ENCODE data around the gene PTPRG. TPM values are rescaled to one million over a fixed set of nuclear protein-coding genes. Genes with fewer than 3 reads are reported as not detected.

PTPRG gene
- total and polyA plus RNA-seq, 4 donors: 3.6 to 35.6 (median 8.1) TPM

DNA sequence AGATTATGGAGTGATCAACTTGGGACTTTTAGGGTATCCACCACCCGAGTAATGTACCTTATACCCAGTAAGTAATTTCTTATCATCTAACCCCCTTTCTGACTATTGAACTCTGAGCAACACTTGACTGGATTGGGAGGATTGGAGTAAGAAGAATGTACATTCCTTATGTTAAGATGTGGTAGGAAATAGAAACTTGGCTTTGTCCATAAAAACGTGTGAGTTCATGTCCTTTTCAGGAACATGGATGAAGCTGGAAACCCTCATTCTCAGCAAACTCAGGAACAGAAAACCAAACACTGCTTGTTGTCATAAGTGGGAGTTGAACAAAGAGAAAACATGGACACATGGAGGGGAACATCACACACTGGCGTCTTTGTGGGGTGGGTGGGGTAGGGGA is 112.3 kb downstream of the PTPRG start:
- H3K36me3 ChIP-seq (ENCODE audit: control insufficient read depth in 4 of 4, insufficient read depth in 3 of 4, low read depth in 1 of 4, low read length in 3 of 4): no peaks in the 10 kb centered on the region
- H3K4me3 ChIP-seq (ENCODE audit: low read depth in 1 of 3, low read length in 3 of 3): no peak overlapping the region
- no peak overlapping the region for H3K27ac ChIP-seq (ENCODE audit: low read depth in 1 of 2, low read length in 2 of 2)
- H3K27me3 ChIP-seq (ENCODE audit: control insufficient read depth in 4 of 4, insufficient read depth in 4 of 4, low read length in 3 of 4): no peaks in the 10 kb centered on the region
- TF ChIP-seq, protein P1, sequence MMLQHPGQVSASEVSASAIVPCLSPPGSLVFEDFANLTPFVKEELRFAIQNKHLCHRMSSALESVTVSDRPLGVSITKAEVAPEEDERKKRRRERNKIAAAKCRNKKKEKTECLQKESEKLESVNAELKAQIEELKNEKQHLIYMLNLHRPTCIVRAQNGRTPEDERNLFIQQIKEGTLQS (IDR thresholded peaks at IDR 0.05): no peak
- TF ChIP-seq SP1 (IDR thresholded peaks at IDR 0.05) (no peak), FOXA2 (IDR thresholded peaks at IDR 0.05) (no peak), HNF4G (IDR thresholded peaks at IDR 0.05) (no peak), NR2F2 (IDR thresholded peaks at IDR 0.05) (no peak), EGR1 (IDR thresholded peaks at IDR 0.05; ENCODE audit: low read depth in 2 of 2) (no peak), YY1 (IDR thresholded peaks at IDR 0.05) (no peak), RXRA (IDR thresholded peaks at IDR 0.05) (no peak), HNF4A (conservative IDR thresholded peaks at IDR 0.05) (no peak), JUND (IDR thresholded peaks at IDR 0.05) (no peak)
- TF ChIP-seq, protein P2, sequence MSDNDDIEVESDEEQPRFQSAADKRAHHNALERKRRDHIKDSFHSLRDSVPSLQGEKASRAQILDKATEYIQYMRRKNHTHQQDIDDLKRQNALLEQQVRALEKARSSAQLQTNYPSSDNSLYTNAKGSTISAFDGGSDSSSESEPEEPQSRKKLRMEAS (IDR thresholded peaks at IDR 0.05): no peak
- TF ChIP-seq, protein P3, sequence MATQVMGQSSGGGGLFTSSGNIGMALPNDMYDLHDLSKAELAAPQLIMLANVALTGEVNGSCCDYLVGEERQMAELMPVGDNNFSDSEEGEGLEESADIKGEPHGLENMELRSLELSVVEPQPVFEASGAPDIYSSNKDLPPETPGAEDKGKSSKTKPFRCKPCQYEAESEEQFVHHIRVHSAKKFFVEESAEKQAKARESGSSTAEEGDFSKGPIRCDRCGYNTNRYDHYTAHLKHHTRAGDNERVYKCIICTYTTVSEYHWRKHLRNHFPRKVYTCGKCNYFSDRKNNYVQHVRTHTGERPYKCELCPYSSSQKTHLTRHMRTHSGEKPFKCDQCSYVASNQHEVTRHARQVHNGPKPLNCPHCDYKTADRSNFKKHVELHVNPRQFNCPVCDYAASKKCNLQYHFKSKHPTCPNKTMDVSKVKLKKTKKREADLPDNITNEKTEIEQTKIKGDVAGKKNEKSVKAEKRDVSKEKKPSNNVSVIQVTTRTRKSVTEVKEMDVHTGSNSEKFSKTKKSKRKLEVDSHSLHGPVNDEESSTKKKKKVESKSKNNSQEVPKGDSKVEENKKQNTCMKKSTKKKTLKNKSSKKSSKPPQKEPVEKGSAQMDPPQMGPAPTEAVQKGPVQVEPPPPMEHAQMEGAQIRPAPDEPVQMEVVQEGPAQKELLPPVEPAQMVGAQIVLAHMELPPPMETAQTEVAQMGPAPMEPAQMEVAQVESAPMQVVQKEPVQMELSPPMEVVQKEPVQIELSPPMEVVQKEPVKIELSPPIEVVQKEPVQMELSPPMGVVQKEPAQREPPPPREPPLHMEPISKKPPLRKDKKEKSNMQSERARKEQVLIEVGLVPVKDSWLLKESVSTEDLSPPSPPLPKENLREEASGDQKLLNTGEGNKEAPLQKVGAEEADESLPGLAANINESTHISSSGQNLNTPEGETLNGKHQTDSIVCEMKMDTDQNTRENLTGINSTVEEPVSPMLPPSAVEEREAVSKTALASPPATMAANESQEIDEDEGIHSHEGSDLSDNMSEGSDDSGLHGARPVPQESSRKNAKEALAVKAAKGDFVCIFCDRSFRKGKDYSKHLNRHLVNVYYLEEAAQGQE (IDR thresholded peaks at IDR 0.05): no peak
- TF ChIP-seq, protein P4, sequence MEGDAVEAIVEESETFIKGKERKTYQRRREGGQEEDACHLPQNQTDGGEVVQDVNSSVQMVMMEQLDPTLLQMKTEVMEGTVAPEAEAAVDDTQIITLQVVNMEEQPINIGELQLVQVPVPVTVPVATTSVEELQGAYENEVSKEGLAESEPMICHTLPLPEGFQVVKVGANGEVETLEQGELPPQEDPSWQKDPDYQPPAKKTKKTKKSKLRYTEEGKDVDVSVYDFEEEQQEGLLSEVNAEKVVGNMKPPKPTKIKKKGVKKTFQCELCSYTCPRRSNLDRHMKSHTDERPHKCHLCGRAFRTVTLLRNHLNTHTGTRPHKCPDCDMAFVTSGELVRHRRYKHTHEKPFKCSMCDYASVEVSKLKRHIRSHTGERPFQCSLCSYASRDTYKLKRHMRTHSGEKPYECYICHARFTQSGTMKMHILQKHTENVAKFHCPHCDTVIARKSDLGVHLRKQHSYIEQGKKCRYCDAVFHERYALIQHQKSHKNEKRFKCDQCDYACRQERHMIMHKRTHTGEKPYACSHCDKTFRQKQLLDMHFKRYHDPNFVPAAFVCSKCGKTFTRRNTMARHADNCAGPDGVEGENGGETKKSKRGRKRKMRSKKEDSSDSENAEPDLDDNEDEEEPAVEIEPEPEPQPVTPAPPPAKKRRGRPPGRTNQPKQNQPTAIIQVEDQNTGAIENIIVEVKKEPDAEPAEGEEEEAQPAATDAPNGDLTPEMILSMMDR (IDR thresholded peaks at IDR 0.05; ENCODE audit: low read depth, low read length, missing input control): no peak
- peaks cover 0 to 5% (median 0%) of the 10 kb centered on the region in 4 donors for H3K4me1 ChIP-seq (ENCODE audit: control insufficient read depth in 4 of 4, insufficient read depth in 4 of 4, low read length in 3 of 4)
- H3K9me3 ChIP-seq (ENCODE audit: control insufficient read depth in 4 of 4, low read length in 3 of 4): no peaks in the 10 kb centered on the region
- no peak for DNase-seq (ENCODE audit: low spot score)
- no peak overlapping the region for H3K9ac ChIP-seq (ENCODE audit: low read depth in 1 of 2, low read length in 2 of 2)
- 74% methylated on average over 3 of the region's 3 CpGs for WGBS

DNA sequence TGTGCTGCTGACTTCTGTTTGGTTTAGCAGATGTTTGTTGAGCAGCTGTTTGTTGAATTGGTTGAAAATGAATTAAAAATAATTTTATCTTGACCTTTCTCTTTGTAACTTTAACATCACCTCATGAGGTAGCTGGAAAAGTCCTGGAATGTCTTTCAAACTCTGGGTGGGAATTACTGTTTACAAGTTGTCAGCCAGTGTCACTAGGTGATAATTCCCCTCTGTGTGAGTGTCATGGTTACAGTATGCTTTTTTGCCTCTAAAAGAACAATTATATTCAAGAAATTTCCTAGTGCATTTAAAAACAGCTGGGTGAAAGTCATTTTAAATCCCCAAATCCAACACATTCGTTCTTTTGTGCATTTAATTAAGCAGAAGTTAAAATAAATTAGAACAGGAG is 113.2 kb downstream of the PTPRG start:
- H3K4me1 ChIP-seq (ENCODE audit: control insufficient read depth in 4 of 4, insufficient read depth in 4 of 4, low read length in 3 of 4): peaks cover 0 to 1% (median 0%) of the 10 kb centered on the region in 4 donors
- no peak for DNase-seq (ENCODE audit: low spot score)
- H3K27me3 ChIP-seq (ENCODE audit: control insufficient read depth in 4 of 4, insufficient read depth in 4 of 4, low read length in 3 of 4): no peaks in the 10 kb centered on the region
- H3K4me3 ChIP-seq (ENCODE audit: low read depth in 1 of 3, low read length in 3 of 3): no peak overlapping the region
- H3K27ac ChIP-seq (ENCODE audit: low read depth in 1 of 2, low read length in 2 of 2): no peak overlapping the region
- 78% methylated on average over 1 of the region's 1 CpG for WGBS
- H3K9ac ChIP-seq (ENCODE audit: low read depth in 1 of 2, low read length in 2 of 2): no peak overlapping the region
- no peaks in the 10 kb centered on the region for H3K9me3 ChIP-seq (ENCODE audit: control insufficient read depth in 4 of 4, low read length in 3 of 4)
- H3K36me3 ChIP-seq (ENCODE audit: control insufficient read depth in 4 of 4, insufficient read depth in 3 of 4, low read depth in 1 of 4, low read length in 3 of 4): no peaks in the 10 kb centered on the region
- TF ChIP-seq NR2F2 (IDR thresholded peaks at IDR 0.05): no peak
- no peak for TF ChIP-seq SP1 (IDR thresholded peaks at IDR 0.05)
- TF ChIP-seq TAF1 (conservative IDR thresholded peaks at IDR 0.05): no peak
- TF ChIP-seq, protein P4 (IDR thresholded peaks at IDR 0.05; ENCODE audit: low read depth, low read length, missing input control): no peak
- TF ChIP-seq, protein P2 (IDR thresholded peaks at IDR 0.05): no peak
- no peak for TF ChIP-seq FOXA2 (IDR thresholded peaks at IDR 0.05)
- no peak for TF ChIP-seq EGR1 (IDR thresholded peaks at IDR 0.05; ENCODE audit: low read depth in 2 of 2)
- TF ChIP-seq, protein P5, sequence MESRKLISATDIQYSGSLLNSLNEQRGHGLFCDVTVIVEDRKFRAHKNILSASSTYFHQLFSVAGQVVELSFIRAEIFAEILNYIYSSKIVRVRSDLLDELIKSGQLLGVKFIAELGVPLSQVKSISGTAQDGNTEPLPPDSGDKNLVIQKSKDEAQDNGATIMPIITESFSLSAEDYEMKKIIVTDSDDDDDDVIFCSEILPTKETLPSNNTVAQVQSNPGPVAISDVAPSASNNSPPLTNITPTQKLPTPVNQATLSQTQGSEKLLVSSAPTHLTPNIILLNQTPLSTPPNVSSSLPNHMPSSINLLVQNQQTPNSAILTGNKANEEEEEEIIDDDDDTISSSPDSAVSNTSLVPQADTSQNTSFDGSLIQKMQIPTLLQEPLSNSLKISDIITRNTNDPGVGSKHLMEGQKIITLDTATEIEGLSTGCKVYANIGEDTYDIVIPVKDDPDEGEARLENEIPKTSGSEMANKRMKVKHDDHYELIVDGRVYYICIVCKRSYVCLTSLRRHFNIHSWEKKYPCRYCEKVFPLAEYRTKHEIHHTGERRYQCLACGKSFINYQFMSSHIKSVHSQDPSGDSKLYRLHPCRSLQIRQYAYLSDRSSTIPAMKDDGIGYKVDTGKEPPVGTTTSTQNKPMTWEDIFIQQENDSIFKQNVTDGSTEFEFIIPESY (IDR thresholded peaks at IDR 0.05): no peak
- TF ChIP-seq, protein P1 (IDR thresholded peaks at IDR 0.05): no peak
- no peak for TF ChIP-seq HNF4A (conservative IDR thresholded peaks at IDR 0.05)

Data from liver (tissue), 9 donors.